Osteocyte (in vitro differentiated cells): ENCODE measurements around the gene EIF2D. TPM values are rescaled to one million over a fixed set of nuclear protein-coding genes. Genes with fewer than 3 reads are reported as not detected.

Experiments used
- DNase-seq: peaks from one replicate; pipeline ENCODE4 v3.0.0; 2021; ENCODE audit warnings: mixed read lengths; ENCODE audit not compliant: unreplicated experiment; ENCODE audit errors: extremely low spot score
- H3K27ac Mint-ChIP-seq: one replicate; pipeline ENCODE4 v1.8.0; 2021; ENCODE audit warnings: mild to moderate bottlenecking, mixed read lengths; ENCODE audit not compliant: unreplicated experiment
- H3K27me3 Mint-ChIP-seq: one replicate; pipeline ENCODE4 v1.8.0; 2021; ENCODE audit warnings: mixed read lengths; ENCODE audit not compliant: unreplicated experiment
- H3K36me3 Mint-ChIP-seq: one replicate; pipeline ENCODE4 v1.8.0; 2021; ENCODE audit warnings: mixed read lengths; ENCODE audit not compliant: unreplicated experiment
- H3K4me1 Mint-ChIP-seq: one replicate; pipeline ENCODE4 v1.8.0; 2021; ENCODE audit warnings: mixed read lengths; ENCODE audit not compliant: unreplicated experiment
- H3K4me3 Mint-ChIP-seq: one replicate; pipeline ENCODE4 v1.8.0; 2021; ENCODE audit warnings: mild to moderate bottlenecking, moderate library complexity, mixed read lengths; ENCODE audit not compliant: unreplicated experiment
- H3K9me3 Mint-ChIP-seq: one replicate; pipeline ENCODE4 v1.8.0; 2021; ENCODE audit warnings: mixed read lengths; ENCODE audit not compliant: unreplicated experiment
- CTCF ChIP-seq: fragments of 200-600 bp; sonication (generic); IDR thresholded peaks from 2 replicates; pipeline ENCODE4 v1.5.0; 2021; ENCODE audit warnings: antibody characterized with exemption, mild to moderate bottlenecking, moderate library complexity
- total RNA-seq: library from RNA; stranded (reverse); gene quantifications from 2 replicates; pipeline ENCODE4 v1.2.1, GENCODE V29; 2021

The EIF2D gene
- total RNA-seq, 1 donor from 2014 or later, result 56.8 TPM

GRCh38 chr1:206653715-206654459, 41.6 kb upstream of the EIF2D start:
- DNase-seq, result no peak
- Mint-ChIP-seq H3K27me3 (peaks cover 19% of the 10 kb centered on the region), H3K4me1 (peaks cover 20% of the 10 kb centered on the region), H3K4me3 (no peak overlapping the region), H3K9me3 (no peaks in the 10 kb centered on the region), H3K36me3 (no peaks in the 10 kb centered on the region), H3K27ac (no peak overlapping the region)
- TF ChIP-seq CTCF, result no peak

GRCh38 chr1:206651958-206652890, 40.0 kb upstream of the EIF2D start:
- TF ChIP-seq CTCF, result no peak
- Mint-ChIP-seq H3K27me3 (peaks cover 4% of the 10 kb centered on the region), H3K27ac (no peak overlapping the region), H3K4me1 (peaks cover 20% of the 10 kb centered on the region), H3K9me3 (no peaks in the 10 kb centered on the region), H3K4me3 (no peak overlapping the region), H3K36me3 (peaks cover 3% of the 10 kb centered on the region)
- no peak for DNase-seq

GRCh38 chr1:206651014-206651413, 38.7 kb upstream of the EIF2D start:
- Mint-ChIP-seq H3K4me3 (no peak overlapping the region), H3K27ac (no peak overlapping the region), H3K36me3 (peaks cover 3% of the 10 kb centered on the region), H3K27me3 (no peaks in the 10 kb centered on the region), H3K4me1 (peaks cover 20% of the 10 kb centered on the region), H3K9me3 (no peaks in the 10 kb centered on the region)
- TF ChIP-seq CTCF, result no peak
- DNase-seq, result no peak

- peaks cover 3% of the 10 kb centered on the region for H3K36me3 Mint-ChIP-seq
- H3K9me3 Mint-ChIP-seq, result no peaks in the 10 kb centered on the region
- no peak overlapping the region for H3K27ac Mint-ChIP-seq
- H3K27me3 Mint-ChIP-seq, result no peaks in the 10 kb centered on the region
- no peak overlapping the region for H3K4me3 Mint-ChIP-seq
- DNase-seq, result no peak
- no peak for TF ChIP-seq CTCF
- H3K4me1 Mint-ChIP-seq, result peaks cover 7% of the 10 kb centered on the region
Measured at GRCh38 chr1:206649261-206649921, 37.1 kb upstream of the EIF2D start.
